Measurements from ENCODE around the gene ALG3. TPM values are rescaled to one million over a fixed set of nuclear protein-coding genes. Genes with fewer than 3 reads are reported as not detected.

The ALG3 gene
- total RNA-seq, 1 experiment from 2014 or later, result 57.3 TPM

DNA sequence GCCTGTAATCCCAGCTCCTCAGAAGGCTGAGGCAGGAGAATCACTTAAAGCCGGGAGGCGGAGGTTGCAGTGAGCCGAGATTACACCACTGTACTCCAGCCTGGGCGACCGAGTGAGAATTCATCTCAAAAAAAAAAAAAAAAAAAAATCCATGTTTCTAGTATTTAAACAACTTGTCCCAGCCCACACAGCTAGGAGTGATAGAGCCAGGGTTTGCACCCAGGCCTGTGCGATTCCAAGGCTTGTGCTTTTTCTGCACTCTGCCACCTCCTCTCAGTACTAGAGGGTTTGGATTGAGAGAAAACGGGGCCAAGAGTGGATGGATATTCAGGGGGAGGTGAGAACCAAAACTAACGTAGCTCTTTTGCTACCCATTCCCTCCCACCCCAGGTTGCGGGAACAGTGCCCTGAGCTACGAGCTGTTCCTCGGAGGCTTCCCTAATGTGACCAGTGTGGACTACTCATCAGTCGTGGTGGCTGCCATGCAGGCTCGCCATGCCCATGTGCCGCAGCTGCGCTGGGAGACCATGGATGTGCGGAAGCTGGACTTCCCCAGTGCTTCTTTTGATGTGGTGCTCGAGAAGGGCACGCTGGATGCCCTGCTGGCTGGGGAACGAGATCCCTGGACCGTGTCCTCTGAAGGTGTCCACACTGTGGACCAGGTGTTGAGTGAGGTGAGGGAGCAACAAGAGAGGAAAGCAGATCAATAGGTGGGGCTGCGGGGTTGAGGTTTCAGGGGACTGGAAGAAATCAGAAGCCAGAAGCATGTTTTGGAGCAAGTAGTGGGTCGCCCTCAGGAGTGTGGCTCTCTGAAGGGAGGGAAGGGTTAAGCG lies 8.5 kb upstream of the ALG3 start:
- ATAC-seq (no peak), DNase-seq (ENCODE audit: low spot score) (no peak)
- Mint-ChIP-seq H3K36me3 (peaks cover 3% of the 10 kb centered on the region; the same call in 1 of the 2 replicates), H3K4me1 (peaks cover 7% of the 10 kb centered on the region), H3K27me3 (ENCODE audit: low read depth) (peaks cover 43% of the 10 kb centered on the region), H3K27ac (no peak overlapping the region), H3K9me3 (no peaks in the 10 kb centered on the region), H3K4me3 (no peak overlapping the region)
- POLR2A ChIA-PET, result no interaction called here
- TF ChIP-seq JUN (CRISPR knock-in tag; IDR thresholded peaks at IDR 0.05) (no peak), ZNF263 (CRISPR knock-in tag; IDR thresholded peaks at IDR 0.05; ENCODE audit: low read depth) (no peak), CBFB (CRISPR knock-in tag; IDR thresholded peaks at IDR 0.05; ENCODE audit: low read depth) (no peak), SMAD4 (CRISPR knock-in tag; IDR thresholded peaks at IDR 0.05) (no peak)
- TF ChIP-seq, protein P1, sequence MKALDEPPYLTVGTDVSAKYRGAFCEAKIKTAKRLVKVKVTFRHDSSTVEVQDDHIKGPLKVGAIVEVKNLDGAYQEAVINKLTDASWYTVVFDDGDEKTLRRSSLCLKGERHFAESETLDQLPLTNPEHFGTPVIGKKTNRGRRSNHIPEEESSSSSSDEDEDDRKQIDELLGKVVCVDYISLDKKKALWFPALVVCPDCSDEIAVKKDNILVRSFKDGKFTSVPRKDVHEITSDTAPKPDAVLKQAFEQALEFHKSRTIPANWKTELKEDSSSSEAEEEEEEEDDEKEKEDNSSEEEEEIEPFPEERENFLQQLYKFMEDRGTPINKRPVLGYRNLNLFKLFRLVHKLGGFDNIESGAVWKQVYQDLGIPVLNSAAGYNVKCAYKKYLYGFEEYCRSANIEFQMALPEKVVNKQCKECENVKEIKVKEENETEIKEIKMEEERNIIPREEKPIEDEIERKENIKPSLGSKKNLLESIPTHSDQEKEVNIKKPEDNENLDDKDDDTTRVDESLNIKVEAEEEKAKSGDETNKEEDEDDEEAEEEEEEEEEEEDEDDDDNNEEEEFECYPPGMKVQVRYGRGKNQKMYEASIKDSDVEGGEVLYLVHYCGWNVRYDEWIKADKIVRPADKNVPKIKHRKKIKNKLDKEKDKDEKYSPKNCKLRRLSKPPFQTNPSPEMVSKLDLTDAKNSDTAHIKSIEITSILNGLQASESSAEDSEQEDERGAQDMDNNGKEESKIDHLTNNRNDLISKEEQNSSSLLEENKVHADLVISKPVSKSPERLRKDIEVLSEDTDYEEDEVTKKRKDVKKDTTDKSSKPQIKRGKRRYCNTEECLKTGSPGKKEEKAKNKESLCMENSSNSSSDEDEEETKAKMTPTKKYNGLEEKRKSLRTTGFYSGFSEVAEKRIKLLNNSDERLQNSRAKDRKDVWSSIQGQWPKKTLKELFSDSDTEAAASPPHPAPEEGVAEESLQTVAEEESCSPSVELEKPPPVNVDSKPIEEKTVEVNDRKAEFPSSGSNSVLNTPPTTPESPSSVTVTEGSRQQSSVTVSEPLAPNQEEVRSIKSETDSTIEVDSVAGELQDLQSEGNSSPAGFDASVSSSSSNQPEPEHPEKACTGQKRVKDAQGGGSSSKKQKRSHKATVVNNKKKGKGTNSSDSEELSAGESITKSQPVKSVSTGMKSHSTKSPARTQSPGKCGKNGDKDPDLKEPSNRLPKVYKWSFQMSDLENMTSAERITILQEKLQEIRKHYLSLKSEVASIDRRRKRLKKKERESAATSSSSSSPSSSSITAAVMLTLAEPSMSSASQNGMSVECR (CRISPR knock-in tag; IDR thresholded peaks at IDR 0.05; ENCODE audit: borderline replicate concordance), result no peak
- TF ChIP-seq, protein P2, sequence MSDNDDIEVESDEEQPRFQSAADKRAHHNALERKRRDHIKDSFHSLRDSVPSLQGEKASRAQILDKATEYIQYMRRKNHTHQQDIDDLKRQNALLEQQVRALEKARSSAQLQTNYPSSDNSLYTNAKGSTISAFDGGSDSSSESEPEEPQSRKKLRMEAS (CRISPR knock-in tag; IDR thresholded peaks at IDR 0.05), result no peak
- TF ChIP-seq, protein P3, sequence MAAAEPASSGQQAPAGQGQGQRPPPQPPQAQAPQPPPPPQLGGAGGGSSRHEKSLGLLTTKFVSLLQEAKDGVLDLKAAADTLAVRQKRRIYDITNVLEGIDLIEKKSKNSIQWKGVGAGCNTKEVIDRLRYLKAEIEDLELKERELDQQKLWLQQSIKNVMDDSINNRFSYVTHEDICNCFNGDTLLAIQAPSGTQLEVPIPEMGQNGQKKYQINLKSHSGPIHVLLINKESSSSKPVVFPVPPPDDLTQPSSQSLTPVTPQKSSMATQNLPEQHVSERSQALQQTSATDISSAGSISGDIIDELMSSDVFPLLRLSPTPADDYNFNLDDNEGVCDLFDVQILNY (CRISPR knock-in tag; IDR thresholded peaks at IDR 0.05), result no peak
- TF ChIP-seq, protein P4, sequence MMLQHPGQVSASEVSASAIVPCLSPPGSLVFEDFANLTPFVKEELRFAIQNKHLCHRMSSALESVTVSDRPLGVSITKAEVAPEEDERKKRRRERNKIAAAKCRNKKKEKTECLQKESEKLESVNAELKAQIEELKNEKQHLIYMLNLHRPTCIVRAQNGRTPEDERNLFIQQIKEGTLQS (CRISPR knock-in tag; conservative IDR thresholded peaks at IDR 0.05), result no peak
- CTCF ChIA-PET, result interaction anchor here (1.1 kb wide), 1 partner anchor 30 kb away, joined by 3 read pairs; no protein-coding TSS in a partner anchor

DNA sequence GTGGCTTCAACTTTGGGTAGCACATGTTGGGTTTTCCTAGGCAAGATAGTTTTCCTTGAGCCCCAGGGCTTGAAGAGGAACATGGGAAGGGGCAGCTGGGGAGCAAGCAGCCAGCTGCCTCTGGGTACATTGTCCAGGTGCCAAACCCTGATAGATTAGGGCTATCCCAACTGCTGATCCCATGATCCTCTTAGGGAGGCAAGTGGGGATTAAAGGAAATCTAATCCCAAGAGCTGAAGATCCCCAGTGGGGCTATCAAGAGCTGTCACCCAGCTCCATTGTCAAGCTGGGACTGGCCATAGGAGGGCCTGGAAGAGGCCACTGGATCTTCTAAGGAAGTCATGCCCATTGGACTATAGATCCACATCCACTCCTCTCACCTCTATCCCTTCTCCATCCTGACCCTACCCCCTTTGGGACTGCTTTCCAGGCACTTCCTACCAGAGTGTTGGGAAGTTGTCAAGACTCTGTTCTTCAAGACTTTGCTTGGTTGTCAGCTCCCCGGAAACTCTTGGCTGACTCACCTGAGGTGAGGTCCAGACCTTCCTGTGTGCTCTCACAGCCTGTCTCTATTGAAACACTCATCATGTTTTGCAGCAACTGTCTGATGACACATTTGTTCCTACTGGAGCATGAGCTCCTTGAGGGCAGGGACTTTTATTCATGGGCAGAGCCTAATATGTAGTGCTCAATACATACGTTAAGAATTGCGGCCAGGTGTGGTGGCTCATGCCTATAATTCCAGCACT lies 6.7 kb upstream of the ALG3 start:
- no peak overlapping the region for H3K27ac Mint-ChIP-seq
- no peak overlapping the region for H3K4me3 Mint-ChIP-seq
- CTCF ChIA-PET, result interaction anchor here (1.0 to 1.2 kb wide), 2 partner anchors 28 to 34 kb away, joined by 3 read pairs; no protein-coding TSS in a partner anchor
- POLR2A ChIA-PET, result no interaction called here
- H3K4me1 Mint-ChIP-seq, result peaks cover 2% of the 10 kb centered on the region
- no peak for DNase-seq (ENCODE audit: low spot score)
- H3K9me3 Mint-ChIP-seq, result no peaks in the 10 kb centered on the region
- H3K27me3 Mint-ChIP-seq (ENCODE audit: low read depth), result peaks cover 30% of the 10 kb centered on the region
- no peak for TF ChIP-seq ATF1 (CRISPR knock-in tag; IDR thresholded peaks at IDR 0.05)
- TF ChIP-seq CBFB (CRISPR knock-in tag; IDR thresholded peaks at IDR 0.05; ENCODE audit: low read depth), result no peak
- TF ChIP-seq, protein P5, sequence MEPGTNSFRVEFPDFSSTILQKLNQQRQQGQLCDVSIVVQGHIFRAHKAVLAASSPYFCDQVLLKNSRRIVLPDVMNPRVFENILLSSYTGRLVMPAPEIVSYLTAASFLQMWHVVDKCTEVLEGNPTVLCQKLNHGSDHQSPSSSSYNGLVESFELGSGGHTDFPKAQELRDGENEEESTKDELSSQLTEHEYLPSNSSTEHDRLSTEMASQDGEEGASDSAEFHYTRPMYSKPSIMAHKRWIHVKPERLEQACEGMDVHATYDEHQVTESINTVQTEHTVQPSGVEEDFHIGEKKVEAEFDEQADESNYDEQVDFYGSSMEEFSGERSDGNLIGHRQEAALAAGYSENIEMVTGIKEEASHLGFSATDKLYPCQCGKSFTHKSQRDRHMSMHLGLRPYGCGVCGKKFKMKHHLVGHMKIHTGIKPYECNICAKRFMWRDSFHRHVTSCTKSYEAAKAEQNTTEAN (CRISPR knock-in tag; IDR thresholded peaks at IDR 0.05), result no peak
- no peak for TF ChIP-seq NR3C1 (CRISPR knock-in tag; conservative IDR thresholded peaks at IDR 0.05; ENCODE audit: low read depth)
- TF ChIP-seq, protein P6, sequence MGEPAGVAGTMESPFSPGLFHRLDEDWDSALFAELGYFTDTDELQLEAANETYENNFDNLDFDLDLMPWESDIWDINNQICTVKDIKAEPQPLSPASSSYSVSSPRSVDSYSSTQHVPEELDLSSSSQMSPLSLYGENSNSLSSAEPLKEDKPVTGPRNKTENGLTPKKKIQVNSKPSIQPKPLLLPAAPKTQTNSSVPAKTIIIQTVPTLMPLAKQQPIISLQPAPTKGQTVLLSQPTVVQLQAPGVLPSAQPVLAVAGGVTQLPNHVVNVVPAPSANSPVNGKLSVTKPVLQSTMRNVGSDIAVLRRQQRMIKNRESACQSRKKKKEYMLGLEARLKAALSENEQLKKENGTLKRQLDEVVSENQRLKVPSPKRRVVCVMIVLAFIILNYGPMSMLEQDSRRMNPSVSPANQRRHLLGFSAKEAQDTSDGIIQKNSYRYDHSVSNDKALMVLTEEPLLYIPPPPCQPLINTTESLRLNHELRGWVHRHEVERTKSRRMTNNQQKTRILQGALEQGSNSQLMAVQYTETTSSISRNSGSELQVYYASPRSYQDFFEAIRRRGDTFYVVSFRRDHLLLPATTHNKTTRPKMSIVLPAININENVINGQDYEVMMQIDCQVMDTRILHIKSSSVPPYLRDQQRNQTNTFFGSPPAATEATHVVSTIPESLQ (CRISPR knock-in tag; IDR thresholded peaks at IDR 0.05), result no peak
- TF ChIP-seq IRF2 (CRISPR knock-in tag; IDR thresholded peaks at IDR 0.05; ENCODE audit: borderline replicate concordance, low read depth), result no peak
- TF ChIP-seq, protein P2 (CRISPR knock-in tag; IDR thresholded peaks at IDR 0.05), result no peak
- ATAC-seq, result no peak
- H3K36me3 Mint-ChIP-seq, result peaks cover 3% of the 10 kb centered on the region; the same call in 1 of the 2 replicates

Data from WTC11 (cell line).